ENCODE measurements around the gene COL23A1.

The COL23A1 gene

GRCh38 chr5:178352035-178352349 lies 238.2 kb downstream of the COL23A1 start:
- no peaks in the 10 kb centered on the region for H3K9me3 ChIP-seq
- H3K4me1 ChIP-seq: peaks cover 0 to 8% (median 6%) of the 10 kb centered on the region in 4 donors
- TF ChIP-seq CTCF (IDR thresholded peaks at IDR 0.05): no peak
- H3K27ac ChIP-seq: no peak overlapping the region
- H3K36me3 ChIP-seq: no peaks in the 10 kb centered on the region
- no peak overlapping the region for H3K4me3 ChIP-seq
- no peak for DNase-seq
- intact Hi-C loops (cut with DNase I; ENCODE audit: low total_unique reads): no loop called here
- peaks cover 0 to 55% of the 10 kb centered on the region in 2 donors for H3K27me3 ChIP-seq

DNA sequence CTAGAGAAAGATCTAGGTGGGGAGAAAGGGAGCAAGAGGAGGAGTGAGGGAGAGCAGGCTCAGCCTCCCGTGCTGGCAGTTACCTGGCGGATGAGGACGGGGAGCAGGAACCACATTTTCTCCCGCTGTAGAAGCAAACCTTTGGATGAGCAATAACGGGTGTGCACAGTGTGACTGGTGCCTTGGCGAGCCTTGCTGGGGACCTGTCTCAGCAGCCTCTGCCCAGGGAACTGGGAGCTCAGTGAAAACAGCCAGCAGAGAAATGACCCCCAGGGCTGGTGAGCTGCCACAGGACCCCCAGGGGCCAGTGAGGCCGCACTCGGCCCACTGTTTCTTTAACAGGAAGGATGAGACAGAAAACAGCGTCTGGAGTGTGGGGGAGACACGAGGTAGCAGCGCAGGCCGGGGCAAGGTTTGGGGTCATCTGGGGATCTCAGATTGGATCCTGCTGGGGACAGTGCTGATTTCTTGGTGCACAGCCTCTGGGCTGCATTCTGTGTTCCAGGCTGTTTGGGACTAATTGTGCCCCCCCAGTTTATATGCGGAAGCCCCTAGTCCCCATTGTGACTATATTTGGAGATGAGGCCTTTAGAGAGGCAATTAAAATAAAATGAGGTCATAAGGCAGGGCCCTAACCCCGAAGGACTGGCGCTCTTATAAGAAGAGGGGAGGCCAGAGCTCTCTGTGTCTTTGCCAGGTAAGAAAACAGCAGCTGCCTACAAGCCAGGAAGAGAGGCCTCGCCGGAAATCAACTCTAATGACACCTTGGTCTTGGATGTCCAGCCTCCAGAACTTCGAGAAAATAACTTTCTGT lies 238.8 kb downstream of the COL23A1 start:
- TF ChIP-seq CTCF (IDR thresholded peaks at IDR 0.05): no peak
- H3K9me3 ChIP-seq: no peaks in the 10 kb centered on the region
- H3K36me3 ChIP-seq: no peaks in the 10 kb centered on the region
- H3K4me1 ChIP-seq: peaks cover 0 to 4% (median 3%) of the 10 kb centered on the region in 4 donors
- H3K27ac ChIP-seq: no peak overlapping the region
- no peak for DNase-seq
- intact Hi-C loops (cut with DNase I; ENCODE audit: low total_unique reads): no loop called here
- no peak overlapping the region for H3K4me3 ChIP-seq
- H3K27me3 ChIP-seq: peaks cover 0 to 54% of the 10 kb centered on the region in 2 donors

GRCh38 chr5:178350361-178351220 lies 239.6 kb downstream of the COL23A1 start:
- H3K27me3 ChIP-seq: peaks cover 0 to 46% of the 10 kb centered on the region in 2 donors
- H3K9me3 ChIP-seq: no peaks in the 10 kb centered on the region
- no peak for DNase-seq
- intact Hi-C loops (cut with DNase I; ENCODE audit: low total_unique reads): no loop called here
- no peaks in the 10 kb centered on the region for H3K4me1 ChIP-seq
- no peak for TF ChIP-seq CTCF (IDR thresholded peaks at IDR 0.05)
- no peak overlapping the region for H3K27ac ChIP-seq
- H3K36me3 ChIP-seq: no peaks in the 10 kb centered on the region
- no peak overlapping the region for H3K4me3 ChIP-seq

- no peaks in the 10 kb centered on the region for H3K4me1 ChIP-seq
- peaks cover 0 to 46% of the 10 kb centered on the region in 2 donors for H3K27me3 ChIP-seq
- TF ChIP-seq CTCF (IDR thresholded peaks at IDR 0.05): no peak
- intact Hi-C loops (cut with DNase I; ENCODE audit: low total_unique reads): no loop called here
- no peaks in the 10 kb centered on the region for H3K36me3 ChIP-seq
- DNase-seq: no peak
- H3K9me3 ChIP-seq: no peaks in the 10 kb centered on the region
- no peak overlapping the region for H3K27ac ChIP-seq
- H3K4me3 ChIP-seq: no peak overlapping the region
These were observed 240.4 kb downstream of the COL23A1 start for GRCh38 chr5:178349625-178350353.

GRCh38 chr5:178349075-178349511 lies 241.1 kb downstream of the COL23A1 start:
- Histone ChIP-seq H3K27ac (no peak overlapping the region), H3K9me3 (no peaks in the 10 kb centered on the region), H3K27me3 (peaks cover 0 to 39% of the 10 kb centered on the region in 2 donors), H3K4me3 (no peak overlapping the region), H3K36me3 (no peaks in the 10 kb centered on the region), H3K4me1 (no peaks in the 10 kb centered on the region)
- no peak for DNase-seq
- TF ChIP-seq CTCF (IDR thresholded peaks at IDR 0.05): no peak
- intact Hi-C loops (cut with DNase I; ENCODE audit: low total_unique reads): no loop called here

All from tibial artery (tissue), 4 donors.